GM18517 (cell line): ENCODE results near the gene RCSD1.
A peak's percentile ranks its signal among the peaks of the same experiment; 100 is the strongest.
"Not testable (repeated sequence)": the region's sequence is repeated elsewhere in the genome, so short reads cannot be mapped to it uniquely, and the experiment has no call there.

Experiments
- ATAC-seq: cut with Tn5 transposase; IDR thresholded peaks from one replicate; pipeline ENCODE4 v1.9.1; 2021; ENCODE audit warnings: mild to moderate bottlenecking, moderate library complexity; ENCODE audit not compliant: unreplicated experiment

Gene RCSD1

GRCh38 chr1:167629681-167630567, at the start of gene RCSD1:
TSS of gene RCSD1 (plus strand) at chr1:167630232. CDS start at chr1:167630424, 192 bp downstream.
- no peak for ATAC-seq

- no peak for ATAC-seq
These were observed 48.0 kb upstream of the RCSD1 start for GRCh38 chr1:167582064-167582463.

GRCh38 chr1:167582722-167583121, 47.3 kb upstream of the RCSD1 start:
- no peak for ATAC-seq

GRCh38 chr1:167584581-167584980, 45.5 kb upstream of the RCSD1 start:
- ATAC-seq, result no peak

GRCh38 chr1:167587342-167587741, 42.7 kb upstream of the RCSD1 start:
- no peak for ATAC-seq

- ATAC-seq, result no peak
These were observed 42.2 kb upstream of the RCSD1 start for GRCh38 chr1:167587872-167588271.

GRCh38 chr1:167588361-167588760, 41.7 kb upstream of the RCSD1 start:
- no peak for ATAC-seq

- ATAC-seq, result no peak
These were observed 37.6 kb upstream of the RCSD1 start for GRCh38 chr1:167592475-167592874.

- no peak for ATAC-seq
These were observed 36.2 kb upstream of the RCSD1 start for GRCh38 chr1:167593860-167594259.

GRCh38 chr1:167594822-167595221, 35.2 kb upstream of the RCSD1 start:
- ATAC-seq, result no peak

- ATAC-seq, result peak; percentile 84
These were observed 30.0 kb upstream of the RCSD1 start for GRCh38 chr1:167599957-167600581.

GRCh38 chr1:167601442-167602383, 28.3 kb upstream of the RCSD1 start:
- no peak for ATAC-seq

- ATAC-seq, result no peak
These were observed 27.2 kb upstream of the RCSD1 start for GRCh38 chr1:167602840-167603239.

- no peak for ATAC-seq
These were observed 24.5 kb upstream of the RCSD1 start for GRCh38 chr1:167605576-167605975.

- ATAC-seq, result no peak
These were observed 18.0 kb upstream of the RCSD1 start for GRCh38 chr1:167611983-167612382.

- no peak for ATAC-seq
These were observed 17.2 kb upstream of the RCSD1 start for GRCh38 chr1:167612587-167613385.

GRCh38 chr1:167613984-167614383, 16.0 kb upstream of the RCSD1 start:
- not testable (repeated sequence) for ATAC-seq

- no peak for ATAC-seq
These were observed 15.2 kb upstream of the RCSD1 start for GRCh38 chr1:167614851-167615250.

GRCh38 chr1:167616521-167616920, 13.5 kb upstream of the RCSD1 start:
- no peak for ATAC-seq
